Stomach (tissue), 4 donors: ENCODE measurements around the gene PLEKHA5.

Experiments used
- EP300 ChIP-seq: sonication (generic); formaldehyde crosslinking; IDR thresholded peaks from one replicate; pipeline ENCODE4 v1.6.1; 2017; ENCODE audit warnings: antibody characterized with exemption
- POLR2A ChIP-seq, 4 donors: fragments of 450-650 bp; IDR thresholded peaks; one replicate each; pipeline ENCODE4 v1.6.1; 2016; ENCODE audit warnings: antibody characterized with exemption in 4 of 4, control low read depth in 2 of 4, mild to moderate bottlenecking in 1 of 4, moderate library complexity in 1 of 4
- POLR2AphosphoS5 ChIP-seq, 3 donors: sonication (generic); formaldehyde crosslinking; IDR thresholded peaks; one replicate each; pipeline ENCODE4 v1.6.1; 2016; ENCODE audit warnings: antibody characterized with exemption in 3 of 3
- TF ChIP-seq, protein P1 (sequence below), 7 experiments: fragments of 450-650 bp in 4 of 7; fragments of 200-600 bp in 3 of 7; sonication (generic) in 3 of 7; IDR thresholded peaks; one replicate each; pipeline ENCODE4 v1.5.1; 2016 to 2019; ENCODE audit warnings: antibody characterized with exemption in 7 of 7, control low read depth in 2 of 7, mild to moderate bottlenecking in 1 of 7

DNA sequence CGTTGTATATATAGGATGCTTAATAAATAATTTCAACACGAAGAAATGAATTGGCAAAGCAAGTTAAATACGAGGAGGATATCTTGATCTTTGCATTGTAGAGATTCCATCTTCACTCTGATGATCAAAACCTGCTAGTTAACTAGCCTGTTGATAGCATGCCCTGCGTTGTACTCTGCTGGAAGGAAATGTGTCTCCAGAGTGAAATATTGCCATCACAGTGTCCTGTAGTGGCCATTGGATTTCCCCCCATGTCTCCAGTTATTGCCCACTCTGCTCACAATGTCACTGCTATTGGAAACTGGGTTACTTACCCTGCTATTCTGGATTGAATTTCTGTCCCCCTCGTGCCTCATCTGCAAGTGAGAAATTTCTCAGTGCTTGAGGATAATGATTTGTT lies 109.6 kb downstream of the PLEKHA5 start:
- no peak for TF ChIP-seq POLR2A (IDR thresholded peaks at IDR 0.05)
- TF ChIP-seq, protein P1, sequence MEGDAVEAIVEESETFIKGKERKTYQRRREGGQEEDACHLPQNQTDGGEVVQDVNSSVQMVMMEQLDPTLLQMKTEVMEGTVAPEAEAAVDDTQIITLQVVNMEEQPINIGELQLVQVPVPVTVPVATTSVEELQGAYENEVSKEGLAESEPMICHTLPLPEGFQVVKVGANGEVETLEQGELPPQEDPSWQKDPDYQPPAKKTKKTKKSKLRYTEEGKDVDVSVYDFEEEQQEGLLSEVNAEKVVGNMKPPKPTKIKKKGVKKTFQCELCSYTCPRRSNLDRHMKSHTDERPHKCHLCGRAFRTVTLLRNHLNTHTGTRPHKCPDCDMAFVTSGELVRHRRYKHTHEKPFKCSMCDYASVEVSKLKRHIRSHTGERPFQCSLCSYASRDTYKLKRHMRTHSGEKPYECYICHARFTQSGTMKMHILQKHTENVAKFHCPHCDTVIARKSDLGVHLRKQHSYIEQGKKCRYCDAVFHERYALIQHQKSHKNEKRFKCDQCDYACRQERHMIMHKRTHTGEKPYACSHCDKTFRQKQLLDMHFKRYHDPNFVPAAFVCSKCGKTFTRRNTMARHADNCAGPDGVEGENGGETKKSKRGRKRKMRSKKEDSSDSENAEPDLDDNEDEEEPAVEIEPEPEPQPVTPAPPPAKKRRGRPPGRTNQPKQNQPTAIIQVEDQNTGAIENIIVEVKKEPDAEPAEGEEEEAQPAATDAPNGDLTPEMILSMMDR (IDR thresholded peaks at IDR 0.05): no peak
- TF ChIP-seq EP300: no peak
- TF ChIP-seq POLR2AphosphoS5 (IDR thresholded peaks at IDR 0.05): no peak
